Tibial nerve (tissue), 4 donors: Measurements from ENCODE around the gene ATOH8. TPM values are rescaled to one million over a fixed set of nuclear protein-coding genes. Genes with fewer than 3 reads are reported as not detected.
"Not testable (repeated sequence)": the region's sequence is repeated elsewhere in the genome, so short reads cannot be mapped to it uniquely, and the experiment has no call there.

Experiments used
- DNase-seq, 2 donors: peaks; one replicate each; pipeline ENCODE4 v3.0.0-alpha.2; 2019; ENCODE audit warnings: low spot score in 2 of 2
- H3K27ac ChIP-seq, 4 donors: fragments of 200-600 bp; sonication (generic) in 3 of 4; one replicate each; pipeline ENCODE4 v1.5.1; 2017 to 2019; ENCODE audit warnings: mild to moderate bottlenecking in 1 of 4
- H3K27me3 ChIP-seq, 2 donors: fragments of 200-600 bp; sonication (generic) in 1 of 2; one replicate each; pipeline versions ENCODE4 v1.5.1 to v1.6.0; 2017 to 2019
- H3K36me3 ChIP-seq, 3 donors: fragments of 200-600 bp; sonication (generic); one replicate each; pipeline ENCODE4 v1.5.1; 2018 to 2019
- H3K4me1 ChIP-seq, 4 donors: fragments of 200-600 bp; sonication (generic) in 3 of 4; one replicate each; pipeline ENCODE4 v1.5.1; 2017 to 2019
- H3K4me3 ChIP-seq, 4 donors: fragments of 200-600 bp; sonication (generic) in 3 of 4; one replicate each; pipeline ENCODE4 v1.5.1; 2017 to 2019; ENCODE audit warnings: mild to moderate bottlenecking in 1 of 4, moderate library complexity in 1 of 4
- H3K9me3 ChIP-seq, 4 donors: fragments of 200-600 bp; sonication (generic) in 3 of 4; one replicate each; pipeline ENCODE4 v1.5.1; 2017 to 2019
- CTCF ChIP-seq, 5 experiments: fragments of 200-600 bp in 3 of 5; fragments of 450-650 bp in 2 of 5; sonication (generic) in 3 of 5; IDR thresholded peaks; one replicate each; pipeline ENCODE4 v1.5.1; 2016 to 2019; ENCODE audit warnings: antibody characterized with exemption in 5 of 5, mild to moderate bottlenecking in 3 of 5, moderate library complexity in 2 of 5
- EP300 ChIP-seq, 2 donors: sonication (generic); formaldehyde crosslinking; IDR thresholded peaks; one replicate each; pipeline ENCODE4 v1.6.1; 2017; ENCODE audit warnings: antibody characterized with exemption in 2 of 2, mild to moderate bottlenecking in 1 of 2
- POLR2A ChIP-seq, 2 donors: fragments of 450-650 bp; IDR thresholded peaks; one replicate each; pipeline ENCODE4 v1.6.1; 2017; ENCODE audit warnings: antibody characterized with exemption in 2 of 2, mild to moderate bottlenecking in 2 of 2, moderate library complexity in 2 of 2
- WGBS, 2 donors: methylation state at CpG; one replicate each; pipeline ENCODE4 v1.1.5; 2018; 5-methylcytosine and 5-hydroxymethylcytosine counted together
- total RNA-seq, 4 donors: library from RNA; depleted of rRNA; stranded (reverse); fragments of >200 nt; gene quantifications; one replicate each; pipeline ENCODE4 v1.1.0, GENCODE V29; 2016

The ATOH8 gene
- total RNA-seq, 4 donors from 2014 or later = 98.0 to 170 (median 119) TPM

GRCh38 chr2:85710687-85711577 lies 42.9 kb upstream of the ATOH8 start:
- WGBS, 2 donors = 42 to 52% methylated on average over 17 to 19 of the region's 19 CpGs
- H3K4me3 ChIP-seq = no peak overlapping the region
- H3K9me3 ChIP-seq = no peaks in the 10 kb centered on the region
- TF ChIP-seq CTCF (IDR thresholded peaks at IDR 0.05) = no peak
- peak in 1 of 2 donors; percentile 84 for TF ChIP-seq EP300 (IDR thresholded peaks at IDR 0.05)
- H3K27me3 ChIP-seq = no peaks in the 10 kb centered on the region
- DNase-seq = peak in 1 of 2 donors; percentile 37
- H3K4me1 ChIP-seq = peaks cover 0 to 79% (median 38%) of the 10 kb centered on the region in 4 donors
- H3K27ac ChIP-seq = peak overlapping the region; percentile 75 to 89 (median 85)
- no peaks in the 10 kb centered on the region for H3K36me3 ChIP-seq

- Histone ChIP-seq H3K27ac (peak overlapping the region; percentile 75 to 89 (median 85)), H3K36me3 (no peaks in the 10 kb centered on the region), H3K9me3 (no peaks in the 10 kb centered on the region), H3K4me1 (peaks cover 0 to 72% (median 34%) of the 10 kb centered on the region in 4 donors), H3K4me3 (no peak overlapping the region), H3K27me3 (no peaks in the 10 kb centered on the region)
- DNase-seq = no peak
- TF ChIP-seq CTCF (IDR thresholded peaks at IDR 0.05) (no peak), EP300 (IDR thresholded peaks at IDR 0.05) (no peak), POLR2A (IDR thresholded peaks at IDR 0.05) (no peak)
- 85 to 87% methylated on average over 4 to 8 of the region's 8 CpGs for WGBS, 2 donors
These were observed 42.2 kb upstream of the ATOH8 start for GRCh38 chr2:85711578-85712060.

GRCh38 chr2:85712336-85712735 lies 41.5 kb upstream of the ATOH8 start:
- Histone ChIP-seq H3K9me3 (no peaks in the 10 kb centered on the region), H3K4me1 (peaks cover 0 to 65% (median 31%) of the 10 kb centered on the region in 4 donors), H3K36me3 (no peaks in the 10 kb centered on the region), H3K27ac (peak overlapping the region; percentile 32 to 89 (median 66)), H3K27me3 (no peaks in the 10 kb centered on the region), H3K4me3 (no peak overlapping the region)
- 78 to 84% methylated on average over 15 of the region's 15 CpGs for WGBS, 2 donors
- DNase-seq = no peak
- TF ChIP-seq POLR2A (IDR thresholded peaks at IDR 0.05) (no peak), EP300 (IDR thresholded peaks at IDR 0.05) (peak; percentile 15 to 55)

GRCh38 chr2:85712849-85713612 lies 40.8 kb upstream of the ATOH8 start:
- Histone ChIP-seq H3K36me3 (no peaks in the 10 kb centered on the region), H3K27ac (peak overlapping the region; percentile 32 to 89 (median 66)), H3K4me1 (peaks cover 0 to 58% (median 29%) of the 10 kb centered on the region in 4 donors), H3K4me3 (no peak overlapping the region), H3K27me3 (no peaks in the 10 kb centered on the region), H3K9me3 (no peaks in the 10 kb centered on the region)
- peak in 1 of 2 donors; percentile 38 for DNase-seq
- 48 to 52% methylated on average over 9 of the region's 9 CpGs for WGBS, 2 donors
- peak in 1 of 2 donors; percentile 13 for TF ChIP-seq POLR2A (IDR thresholded peaks at IDR 0.05)
- TF ChIP-seq EP300 (IDR thresholded peaks at IDR 0.05) = peak; percentile 87 to 93
- TF ChIP-seq CTCF (IDR thresholded peaks at IDR 0.05) = no peak

GRCh38 chr2:85713836-85714235 lies 40.0 kb upstream of the ATOH8 start:
- DNase-seq = no peak
- Histone ChIP-seq H3K27me3 (no peaks in the 10 kb centered on the region), H3K27ac (peak overlapping the region in 2 of 4 donors; percentile 84 to 89), H3K9me3 (no peaks in the 10 kb centered on the region), H3K4me3 (no peak overlapping the region), H3K4me1 (peaks cover 0 to 50% (median 27%) of the 10 kb centered on the region in 4 donors), H3K36me3 (no peaks in the 10 kb centered on the region)
- TF ChIP-seq EP300 (IDR thresholded peaks at IDR 0.05) = no peak
- no peak for TF ChIP-seq CTCF (IDR thresholded peaks at IDR 0.05)
- no peak for TF ChIP-seq POLR2A (IDR thresholded peaks at IDR 0.05)
- WGBS, 2 donors = 89 to 93% methylated on average over 5 of the region's 5 CpGs

- not testable (repeated sequence) for H3K36me3 ChIP-seq, DNase-seq, H3K4me3 ChIP-seq, H3K9me3 ChIP-seq, H3K27me3 ChIP-seq
- Histone ChIP-seq H3K4me1 (peaks cover 0 to 44% (median 27%) of the 10 kb centered on the region in 4 donors), H3K27ac (peak overlapping the region in 2 of 4 donors; percentile 84 to 89)
- WGBS, 2 donors = 90 to 95% methylated on average over 7 of the region's 7 CpGs
These were observed 39.4 kb upstream of the ATOH8 start for GRCh38 chr2:85714421-85714820.
